ENCODE measurements around the gene MEF2A. TPM values are rescaled to one million over a fixed set of nuclear protein-coding genes. Genes with fewer than 3 reads are reported as not detected.

Gene MEF2A
- total and polyA plus RNA-seq, 4 experiments from 2014 or later: 11.4 to 27.8 (median 22.7) TPM

DNA sequence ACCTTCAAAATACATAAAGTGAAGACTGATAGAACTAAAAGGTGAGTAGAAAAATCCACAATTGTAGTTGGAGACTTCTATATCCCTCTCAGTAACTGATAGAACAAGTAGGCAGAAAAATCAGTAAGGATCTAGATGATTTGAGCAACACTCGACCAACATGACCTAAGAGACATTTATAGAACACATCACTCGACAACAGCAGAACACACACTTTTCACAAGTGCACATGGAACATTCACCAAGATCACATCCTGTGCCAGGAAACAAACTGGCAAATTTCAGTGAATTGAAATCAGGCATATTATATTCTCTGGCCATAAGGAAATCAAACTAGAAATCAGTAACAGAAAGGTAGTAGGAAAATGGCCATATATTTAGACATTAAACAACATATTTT, 130.3 kb downstream of the MEF2A start:
- peak overlapping the region in 2 of 7 donors; percentile 3 to 19 for H3K27ac Mint-ChIP-seq

DNA sequence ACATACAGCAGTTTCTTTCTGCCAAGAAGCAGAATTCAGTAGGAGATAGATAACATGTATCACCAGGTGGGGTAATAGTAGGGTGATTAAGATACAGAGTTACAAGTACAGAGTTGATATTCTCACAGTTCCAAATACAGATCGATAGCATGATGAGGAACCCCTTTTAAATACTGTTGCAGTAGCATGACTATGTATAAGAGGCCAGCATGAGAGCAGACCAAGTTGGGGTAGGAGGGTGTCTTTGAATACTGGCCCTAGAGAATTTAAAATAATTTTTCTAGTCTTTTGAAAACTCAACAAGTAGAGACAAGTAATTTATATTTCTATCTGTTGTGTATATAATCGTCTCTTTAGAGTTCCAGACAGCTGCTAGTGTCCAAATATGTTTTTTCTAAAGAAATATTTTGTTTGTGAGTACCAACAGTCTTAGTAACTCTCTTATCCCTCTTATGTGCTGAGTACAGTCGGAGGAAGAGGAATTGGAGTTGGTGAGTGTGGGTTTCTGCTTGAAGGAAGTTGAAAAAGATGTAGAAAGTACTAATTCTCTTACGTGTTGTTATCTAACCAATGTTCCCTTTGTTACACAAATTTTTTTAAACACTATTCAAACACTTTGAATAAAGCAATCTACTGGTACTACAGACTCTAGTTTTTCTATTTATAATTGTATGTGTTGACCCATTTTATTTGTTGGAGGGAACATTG, 137.3 kb downstream of the MEF2A start:
- no peaks in the 10 kb centered on the region for H3K9me3 Mint-ChIP-seq
- no peaks in the 10 kb centered on the region for H3K36me3 ChIP-seq (ENCODE audit: insufficient read depth, low read length)
- peaks cover 19 to 36% (median 29%) of the 10 kb centered on the region in 4 donors for H3K4me1 Mint-ChIP-seq
- no peak for DNase-seq
- no peaks in the 10 kb centered on the region for H3K36me3 Mint-ChIP-seq
- H3K4me1 ChIP-seq (ENCODE audit: insufficient read depth, low read length): peaks cover 18% of the 10 kb centered on the region
- H3K9me3 ChIP-seq (ENCODE audit: control insufficient read depth in 1 of 2, low read length in 2 of 2): no peaks in the 10 kb centered on the region
- no peaks in the 10 kb centered on the region for H3K27me3 Mint-ChIP-seq
- H3K27ac ChIP-seq (ENCODE audit: low read depth, low read length): no peak overlapping the region
- H3K27me3 ChIP-seq (ENCODE audit: insufficient read depth, low read length): no peaks in the 10 kb centered on the region
- ChIA-PET CTCF (ENCODE audit: partially characterized antibody) (interaction anchor here (0.7 to 6.1 kb wide), 21 partner anchors 10 to 449 kb away, joined by 3 to 153 read pairs (median 8); partner anchors contain the start of genes LYSMD4 and MEF2A), POLR2A (ENCODE audit: partially characterized antibody) (interaction anchor here (1.8 kb wide), 1 partner anchor 431 kb away, joined by 7 read pairs; no protein-coding TSS in a partner anchor)
- H3K27ac Mint-ChIP-seq: peak overlapping the region in 6 of 7 donors; percentile 6 to 88 (median 60)
- H3K4me3 ChIP-seq (ENCODE audit: low read length in 2 of 2): no peak overlapping the region
- H3K4me3 Mint-ChIP-seq: no peak overlapping the region
- intact Hi-C loops (cut with micrococcal nuclease): loop anchor here (5.0 kb wide), 1 partner anchor 136 kb away; the partner anchor contains the start of gene MEF2A

More for the DNA sequence above, 130.3 kb downstream of the MEF2A start:
- no peaks in the 10 kb centered on the region for H3K4me1 Mint-ChIP-seq
- no peaks in the 10 kb centered on the region for H3K27me3 ChIP-seq (ENCODE audit: insufficient read depth, low read length)
- intact Hi-C loops (cut with micrococcal nuclease): no loop called here
- no peak overlapping the region for H3K4me3 ChIP-seq (ENCODE audit: low read length in 2 of 2)
- peaks cover 32 to 37% of the 10 kb centered on the region in 2 donors for H3K36me3 Mint-ChIP-seq
- H3K9me3 ChIP-seq (ENCODE audit: control insufficient read depth in 1 of 2, low read length in 2 of 2): no peaks in the 10 kb centered on the region
- POLR2A ChIA-PET (ENCODE audit: partially characterized antibody): no interaction called here
- H3K36me3 ChIP-seq (ENCODE audit: insufficient read depth, low read length): peaks cover 3% of the 10 kb centered on the region
- no peaks in the 10 kb centered on the region for H3K4me1 ChIP-seq (ENCODE audit: insufficient read depth, low read length)
- no peak overlapping the region for H3K27ac ChIP-seq (ENCODE audit: low read depth, low read length)
- H3K4me3 Mint-ChIP-seq: no peak overlapping the region
- no peaks in the 10 kb centered on the region for H3K27me3 Mint-ChIP-seq
- CTCF ChIA-PET (ENCODE audit: partially characterized antibody): interaction anchor here (1.0 to 2.7 kb wide), 2 partner anchors 9 to 11 kb away, joined by 3 to 14 read pairs; no protein-coding TSS in a partner anchor
- H3K9me3 Mint-ChIP-seq: no peaks in the 10 kb centered on the region
- no peak for DNase-seq

DNA sequence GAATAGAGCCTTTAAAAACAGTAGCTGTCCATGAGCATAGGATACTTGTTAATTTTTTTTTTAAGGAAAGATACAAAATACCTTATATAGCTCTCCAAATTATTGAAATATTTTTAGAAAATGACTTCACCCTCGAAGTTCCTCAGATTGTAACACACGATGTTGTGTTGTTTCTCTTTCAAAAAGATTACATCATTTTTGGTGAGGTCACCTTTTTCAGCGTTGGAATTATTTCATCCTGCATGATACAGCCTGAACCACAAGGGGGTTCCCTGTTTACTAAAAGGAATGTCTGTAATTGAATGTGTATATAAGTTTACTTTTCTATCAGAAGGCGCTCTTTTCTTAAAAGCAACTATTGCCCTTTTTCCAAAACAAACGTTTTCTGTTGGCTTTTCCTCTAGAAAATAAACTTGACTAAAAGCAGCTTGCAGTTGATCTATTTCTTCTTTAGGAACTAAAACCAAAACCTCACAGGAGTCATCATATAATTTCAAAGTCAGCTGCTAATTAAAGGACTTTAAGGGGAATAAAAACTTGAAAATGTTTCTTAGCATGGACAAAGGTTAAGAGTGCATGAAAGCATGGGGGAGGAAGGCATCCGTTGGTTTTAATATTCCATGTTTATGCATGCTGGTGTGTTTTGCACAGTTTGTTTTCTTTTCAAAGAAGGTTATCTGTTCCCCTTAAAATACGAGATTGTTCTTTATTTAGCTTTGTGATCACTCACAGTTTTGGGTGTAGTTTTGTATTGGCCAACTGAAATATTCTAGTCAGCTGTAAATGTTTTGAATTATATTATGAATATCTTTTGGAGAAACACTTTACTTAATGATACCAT, 138.0 kb downstream of the MEF2A start:
- Mint-ChIP-seq H3K27ac (peak overlapping the region in 5 of 7 donors; percentile 6 to 71 (median 47)), H3K4me1 (peaks cover 23 to 37% (median 29%) of the 10 kb centered on the region in 4 donors), H3K4me3 (no peak overlapping the region)

DNA sequence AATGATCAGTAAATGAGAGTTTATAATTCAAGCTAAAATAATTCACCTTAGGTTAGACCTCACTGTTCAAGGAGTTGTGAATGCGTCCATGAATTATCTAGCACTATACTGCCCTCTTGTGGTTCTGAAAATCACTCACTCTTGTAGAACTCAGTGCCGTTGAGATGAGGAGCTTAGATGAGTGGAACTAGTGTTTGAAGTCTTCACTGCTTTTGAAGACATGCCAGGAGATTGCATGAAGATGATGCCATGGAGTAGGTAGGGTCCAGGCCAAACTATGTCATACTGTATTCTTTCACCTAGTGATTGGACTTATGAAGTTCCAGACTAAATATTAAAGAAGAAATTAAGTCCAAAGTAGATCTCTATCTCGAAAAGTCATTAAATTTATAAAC, 138.7 kb downstream of the MEF2A start:
- Mint-ChIP-seq H3K27me3 (no peaks in the 10 kb centered on the region), H3K9me3 (peaks cover 0 to 2% (median 0%) of the 10 kb centered on the region in 8 donors), H3K4me1 (peaks cover 23 to 37% (median 31%) of the 10 kb centered on the region in 4 donors), H3K27ac (peak overlapping the region in 2 of 7 donors; percentile 8 to 71), H3K36me3 (peaks cover 0 to 5% of the 10 kb centered on the region in 2 donors), H3K4me3 (no peak overlapping the region)
- CTCF ChIA-PET (ENCODE audit: partially characterized antibody): interaction anchor here (0.6 to 6.1 kb wide), 65 partner anchors 9 to 629 kb away, joined by 3 to 153 read pairs (median 4); partner anchors contain the start of genes LRRC28, LYSMD4 and MEF2A
- POLR2A ChIA-PET (ENCODE audit: partially characterized antibody): interaction anchor here (0.8 to 1.8 kb wide), 5 partner anchors 14 to 435 kb away, joined by 3 to 7 read pairs (median 4); partner anchors contain the start of gene MEF2A
- H3K4me1 ChIP-seq (ENCODE audit: insufficient read depth, low read length): peaks cover 18% of the 10 kb centered on the region
- no peaks in the 10 kb centered on the region for H3K27me3 ChIP-seq (ENCODE audit: insufficient read depth, low read length)
- peak; percentile 61 to 72 (median 70) for DNase-seq
- H3K4me3 ChIP-seq (ENCODE audit: low read length in 2 of 2): no peak overlapping the region
- H3K27ac ChIP-seq (ENCODE audit: low read depth, low read length): no peak overlapping the region
- no peaks in the 10 kb centered on the region for H3K36me3 ChIP-seq (ENCODE audit: insufficient read depth, low read length)
- intact Hi-C loops (cut with micrococcal nuclease): loop anchor here (1.0 to 5.0 kb wide), 7 partner anchors 52 to 604 kb away; partner anchors contain the start of gene MEF2A
- H3K9me3 ChIP-seq (ENCODE audit: control insufficient read depth in 1 of 2, low read length in 2 of 2): no peaks in the 10 kb centered on the region

More for the DNA sequence above, 138.0 kb downstream of the MEF2A start:
- H3K9me3 Mint-ChIP-seq: no peaks in the 10 kb centered on the region
- Histone ChIP-seq H3K27me3 (ENCODE audit: insufficient read depth, low read length) (no peaks in the 10 kb centered on the region), H3K4me1 (ENCODE audit: insufficient read depth, low read length) (peaks cover 18% of the 10 kb centered on the region), H3K9me3 (ENCODE audit: control insufficient read depth in 1 of 2, low read length in 2 of 2) (no peaks in the 10 kb centered on the region), H3K36me3 (ENCODE audit: insufficient read depth, low read length) (no peaks in the 10 kb centered on the region), H3K4me3 (ENCODE audit: low read length in 2 of 2) (no peak overlapping the region), H3K27ac (ENCODE audit: low read depth, low read length) (no peak overlapping the region)
- ChIA-PET POLR2A (ENCODE audit: partially characterized antibody) (interaction anchor here (0.8 to 1.8 kb wide), 4 partner anchors 138 to 434 kb away, joined by 3 to 7 read pairs (median 4); partner anchors contain the start of gene MEF2A), CTCF (ENCODE audit: partially characterized antibody) (interaction anchor here (0.7 to 6.1 kb wide), 61 partner anchors 8 to 628 kb away, joined by 3 to 153 read pairs (median 5); partner anchors contain the start of genes LRRC28, LYSMD4 and MEF2A)
- no peaks in the 10 kb centered on the region for H3K36me3 Mint-ChIP-seq
- intact Hi-C loops (cut with micrococcal nuclease): loop anchor here (1.0 to 5.0 kb wide), 7 partner anchors 52 to 604 kb away; partner anchors contain the start of gene MEF2A
- DNase-seq: peak in 4 of 5 donors; percentile 22 to 60 (median 30)
- H3K27me3 Mint-ChIP-seq: no peaks in the 10 kb centered on the region

DNA sequence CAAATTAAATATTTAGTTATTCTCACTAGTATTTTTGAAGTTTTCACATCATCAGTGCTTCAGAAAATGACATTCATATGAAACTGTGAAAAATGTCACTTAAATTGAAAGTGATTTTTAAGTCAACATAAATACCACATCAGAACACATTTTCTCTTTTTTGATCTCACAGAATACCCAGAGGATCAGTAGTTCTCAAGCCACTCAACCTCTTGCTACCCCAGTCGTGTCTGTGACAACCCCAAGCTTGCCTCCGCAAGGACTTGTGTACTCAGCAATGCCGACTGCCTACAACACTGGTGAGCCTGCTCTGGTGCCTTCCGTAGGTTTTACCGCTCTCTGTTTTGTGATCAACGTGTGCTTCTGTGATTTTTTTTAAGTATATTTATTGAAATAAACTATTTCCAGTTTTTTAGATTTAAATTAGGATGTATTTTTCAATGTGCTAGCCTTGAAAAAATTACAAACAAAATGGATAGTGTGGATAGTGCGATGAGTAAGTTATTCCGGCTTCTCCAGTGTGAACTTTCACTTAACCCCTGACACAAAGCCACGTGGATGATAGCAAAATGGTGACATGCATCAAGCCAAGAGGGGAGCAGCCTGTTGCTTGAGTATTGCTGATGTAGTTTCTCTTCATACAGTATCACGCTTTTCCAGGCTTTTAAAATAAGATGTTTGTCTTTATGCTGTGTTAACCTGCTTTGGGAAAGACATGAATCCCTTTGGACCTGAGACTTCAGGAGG, 140.9 kb downstream of the MEF2A start:
- Histone ChIP-seq H3K4me1 (ENCODE audit: insufficient read depth, low read length) (peaks cover 18% of the 10 kb centered on the region), H3K9me3 (ENCODE audit: control insufficient read depth in 1 of 2, low read length in 2 of 2) (no peaks in the 10 kb centered on the region), H3K4me3 (ENCODE audit: low read length in 2 of 2) (peak overlapping the region in 1 of 2 donors; percentile 9), H3K36me3 (ENCODE audit: insufficient read depth, low read length) (peaks cover 7% of the 10 kb centered on the region), H3K27me3 (ENCODE audit: insufficient read depth, low read length) (no peaks in the 10 kb centered on the region), H3K27ac (ENCODE audit: low read depth, low read length) (peak overlapping the region; percentile 14)
- peaks cover 10 to 19% of the 10 kb centered on the region in 2 donors for H3K36me3 Mint-ChIP-seq
- no peaks in the 10 kb centered on the region for H3K27me3 Mint-ChIP-seq
- peak overlapping the region in 4 of 7 donors; percentile 70 to 87 (median 84) for H3K27ac Mint-ChIP-seq
- H3K9me3 Mint-ChIP-seq: peaks cover 0 to 2% (median 0%) of the 10 kb centered on the region in 8 donors
- peak in 3 of 5 donors; percentile 19 to 48 (median 26) for DNase-seq
- peaks cover 23 to 37% (median 31%) of the 10 kb centered on the region in 4 donors for H3K4me1 Mint-ChIP-seq
- POLR2A ChIA-PET (ENCODE audit: partially characterized antibody): interaction anchor here (1.0 to 1.8 kb wide), 3 partner anchors 14 to 455 kb away, joined by 3 to 7 read pairs (median 4); partner anchors contain the start of genes LRRC28 and LYSMD4
- H3K4me3 Mint-ChIP-seq: peak overlapping the region; percentile 67 to 88 (median 81)
- CTCF ChIA-PET (ENCODE audit: partially characterized antibody): interaction anchor here (0.7 to 3.2 kb wide), 6 partner anchors 11 to 434 kb away, joined by 3 to 12 read pairs (median 4); no protein-coding TSS in a partner anchor
- intact Hi-C loops (cut with micrococcal nuclease): loop anchor here (1.0 to 2.0 kb wide), 2 partner anchors 14 to 27 kb away; partner anchors contain the start of gene LYSMD4
